CD14-positive monocyte (primary cell): ENCODE data around the gene PTCD2. TPM values are rescaled to one million over a fixed set of nuclear protein-coding genes. Genes with fewer than 3 reads are reported as not detected.

Experiments
- DNase-seq, 3 donors: peaks; one replicate each; pipeline ENCODE4 v3.0.0-alpha.2; 2011 to 2022
- H2AFZ ChIP-seq: 2 replicates; pipeline ENCODE4 v1.6.0; 2012; ENCODE audit warnings: mild to moderate bottlenecking, low read depth, low read length, inconsistent platforms; ENCODE audit not compliant: insufficient read depth, poor library complexity, severe bottlenecking
- H3K27ac ChIP-seq, 2 donors: 1 replicate in 1 of 2; 2 replicates in 1 of 2; pipeline ENCODE4 v1.5.1; 2012 to 2013; ENCODE audit warnings: low read length in 2 of 2, control low read depth in 1 of 2, inconsistent platforms in 1 of 2, low read depth in 1 of 2, mild to moderate bottlenecking in 1 of 2
- H3K27me3 ChIP-seq, 2 donors: one replicate each; pipeline versions ENCODE4 v1.6.0 to v1.6.1; 2011 to 2013; ENCODE audit warnings: low read length in 2 of 2; ENCODE audit not compliant: control insufficient read depth in 2 of 2, insufficient read depth in 2 of 2
- H3K36me3 ChIP-seq, 2 donors: replicated peaks in 1 of 2; 1 replicate in 1 of 2; 2 replicates in 1 of 2; pipeline versions ENCODE4 v1.5.1 to v1.6.1; 2012 to 2013; ENCODE audit warnings: low read length in 2 of 2, control low read depth in 1 of 2, inconsistent platforms in 1 of 2, mild to moderate bottlenecking in 1 of 2; ENCODE audit not compliant: insufficient read depth in 2 of 2, control insufficient read depth in 1 of 2
- H3K4me1 ChIP-seq, 2 donors: 1 replicate in 1 of 2; 2 replicates in 1 of 2; pipeline versions ENCODE4 v1.5.1 to v1.6.1; 2012 to 2013; ENCODE audit warnings: low read length in 2 of 2, control low read depth in 1 of 2, inconsistent platforms in 1 of 2, mild to moderate bottlenecking in 1 of 2, moderate library complexity in 1 of 2; ENCODE audit not compliant: insufficient read depth in 2 of 2, control insufficient read depth in 1 of 2
- H3K4me2 ChIP-seq: replicated peaks from 2 replicates; pipeline ENCODE3; 2012; ENCODE audit warnings: low read length, moderate library complexity, mild to moderate bottlenecking; ENCODE audit not compliant: poor library complexity, severe bottlenecking; ENCODE audit errors: extremely low read depth
- H3K4me3 ChIP-seq, 3 experiments: fragments of 200-600 bp in 1 of 3; sonication (generic) in 1 of 3; replicated peaks in 1 of 3; 1 replicate in 2 of 3; 2 replicates in 1 of 3; pipeline ENCODE4 v1.5.1; 2011 to 2013; ENCODE audit warnings: low read length in 3 of 3, mild to moderate bottlenecking in 3 of 3, control low read depth in 2 of 3, low read depth in 2 of 3, inconsistent platforms in 1 of 3, moderate library complexity in 1 of 3
- H3K79me2 ChIP-seq: 2 replicates; pipeline ENCODE4 v1.6.0; 2012; ENCODE audit warnings: mild to moderate bottlenecking, control low read depth, inconsistent platforms, low read length, moderate library complexity; ENCODE audit not compliant: insufficient read depth
- H3K9ac ChIP-seq: 2 replicates; pipeline ENCODE4 v1.6.0; 2017; ENCODE audit warnings: low read length, mild to moderate bottlenecking; ENCODE audit not compliant: insufficient read depth, poor library complexity, severe bottlenecking
- H3K9me3 ChIP-seq, 2 donors: replicated peaks in 1 of 2; 1 replicate in 1 of 2; 2 replicates in 1 of 2; pipeline versions ENCODE4 v1.5.1 to v1.6.1; 2012 to 2013; ENCODE audit warnings: low read length in 2 of 2, control low read depth in 1 of 2; ENCODE audit not compliant: control insufficient read depth in 1 of 2, insufficient read depth in 1 of 2
- H4K20me1 ChIP-seq: 2 replicates; pipeline ENCODE4 v1.6.0; 2012; ENCODE audit warnings: mild to moderate bottlenecking, low read length, control low read depth, moderate library complexity; ENCODE audit not compliant: insufficient read depth
- H3K27ac Mint-ChIP-seq, 7 donors: one replicate each; pipeline ENCODE4 v1.8.0; 2020; ENCODE audit warnings: mild to moderate bottlenecking in 7 of 7, mixed read lengths in 7 of 7, moderate library complexity in 6 of 7, inconsistent platforms in 2 of 7
- H3K27me3 Mint-ChIP-seq, 3 donors: one replicate each; pipeline ENCODE4 v1.8.0; 2021 to 2022; ENCODE audit warnings: low read depth in 3 of 3, mild to moderate bottlenecking in 3 of 3, mixed read lengths in 3 of 3, moderate library complexity in 3 of 3, inconsistent platforms in 1 of 3
- H3K36me3 Mint-ChIP-seq, 2 donors: one replicate each; pipeline ENCODE4 v1.8.0; 2020; ENCODE audit warnings: mixed read lengths in 2 of 2, inconsistent platforms in 1 of 2, mild to moderate bottlenecking in 1 of 2
- H3K4me1 Mint-ChIP-seq: one replicate; pipeline ENCODE4 v1.8.0; 2020; ENCODE audit warnings: mild to moderate bottlenecking, mixed read lengths
- H3K4me3 Mint-ChIP-seq, 2 donors: one replicate each; pipeline ENCODE4 v1.8.0; 2020; ENCODE audit warnings: mild to moderate bottlenecking in 2 of 2, mixed read lengths in 2 of 2, moderate library complexity in 1 of 2
- H3K9me3 Mint-ChIP-seq, 7 donors: one replicate each; pipeline ENCODE4 v1.8.0; 2020 to 2022; ENCODE audit warnings: mixed read lengths in 7 of 7, mild to moderate bottlenecking in 6 of 7, moderate library complexity in 6 of 7, inconsistent platforms in 2 of 7
- CTCF ChIP-seq: fragments of 200-600 bp; IDR thresholded peaks from one replicate; pipeline ENCODE4 v1.8.0; 2022; ENCODE audit warnings: antibody characterized with exemption, mild to moderate bottlenecking
- WGBS: methylation state at CpG from one replicate; pipeline ENCODE4 v1.1.5; 2013; ENCODE audit warnings: missing lambda C conversion rate; ENCODE audit not compliant: insufficient coverage; 5-methylcytosine and 5-hydroxymethylcytosine counted together
- intact Hi-C, 2 donors: fragments of 100-400 bp; cut with micrococcal nuclease; formaldehyde crosslinking; loops; one replicate each; pipeline versions ENCODE4 v1.15.0 to v1.15.1; 2023
- polyA plus RNA-seq, 3 donors: library from polyadenylated mRNA; depleted of rRNA in 1 of 3; unstranded in 2 of 3; stranded (reverse) in 1 of 3; fragments of 300-500 nt in 2 of 3; fragments of >200 nt in 1 of 3; fragmentation: Illumina TruSeq in 2 of 3; gene quantifications; 1 replicate in 2 of 3; 2 replicates in 1 of 3; pipeline ENCODE4 v1.2.3, GENCODE V29; 2012 to 2021

Gene PTCD2
- polyA plus RNA-seq, 3 donors: 1.6 to 2.2 (median 1.8) TPM

GRCh38 chr5:72347801-72348308 is 27.7 kb downstream of the PTCD2 start:
- no CpG with 5 or more reads among the region's 4 CpGs for WGBS
- H3K79me2 ChIP-seq: no peaks in the 10 kb centered on the region
- H3K36me3 Mint-ChIP-seq: peaks cover 32 to 34% of the 10 kb centered on the region in 2 donors

GRCh38 chr5:72351376-72351775 is 31.2 kb downstream of the PTCD2 start:
- H3K27me3 ChIP-seq: no peaks in the 10 kb centered on the region
- no peak for TF ChIP-seq CTCF
- Mint-ChIP-seq H3K4me3 (no peak overlapping the region), H3K36me3 (peaks cover 6 to 9% of the 10 kb centered on the region in 2 donors), H3K27ac (peak overlapping the region in 4 of 7 donors; percentile 33 to 70 (median 60)), H3K27me3 (peaks cover 0 to 2% (median 0%) of the 10 kb centered on the region in 3 donors), H3K4me1 (peaks cover 52% of the 10 kb centered on the region), H3K9me3 (peaks cover 0 to 9% (median 5%) of the 10 kb centered on the region in 7 donors)
- WGBS: no CpG with 5 or more reads among the region's 2 CpGs
- H3K27ac ChIP-seq: peak overlapping the region in 1 of 2 donors; percentile 14
- no peak overlapping the region for H3K4me2 ChIP-seq
- intact Hi-C loops: no loop called here
- H2AFZ ChIP-seq: no peak overlapping the region
- H3K79me2 ChIP-seq: no peaks in the 10 kb centered on the region
- H3K9ac ChIP-seq: no peak overlapping the region
- H3K36me3 ChIP-seq: peaks cover 0 to 3% of the 10 kb centered on the region in 2 donors
- H3K4me3 ChIP-seq: no peak overlapping the region
- H3K9me3 ChIP-seq: peaks cover 0 to 2% of the 10 kb centered on the region in 2 donors
- H3K4me1 ChIP-seq: peaks cover 33 to 44% of the 10 kb centered on the region in 2 donors
- no peaks in the 10 kb centered on the region for H4K20me1 ChIP-seq
- peak in 2 of 3 donors; percentile 22 to 61 for DNase-seq

More at GRCh38 chr5:72347801-72348308, 27.7 kb downstream of the PTCD2 start:
- H3K36me3 ChIP-seq: peaks cover 6 to 21% of the 10 kb centered on the region in 2 donors
- H3K9ac ChIP-seq: no peak overlapping the region
- peak overlapping the region in 5 of 7 donors; percentile 52 to 82 (median 54) for H3K27ac Mint-ChIP-seq
- no peaks in the 10 kb centered on the region for H3K27me3 ChIP-seq
- no peak overlapping the region for H3K4me3 Mint-ChIP-seq
- H3K9me3 Mint-ChIP-seq: peaks cover 0 to 9% (median 5%) of the 10 kb centered on the region in 7 donors
- no peak overlapping the region for H3K4me2 ChIP-seq
- no peaks in the 10 kb centered on the region for H4K20me1 ChIP-seq
- peaks cover 0 to 2% of the 10 kb centered on the region in 2 donors for H3K9me3 ChIP-seq
- intact Hi-C loops: no loop called here
- TF ChIP-seq CTCF: no peak
- no peak overlapping the region for H2AFZ ChIP-seq
- peak; percentile 38 to 75 (median 50) for DNase-seq
- peaks cover 30 to 39% of the 10 kb centered on the region in 2 donors for H3K4me1 ChIP-seq
- peaks cover 45% of the 10 kb centered on the region for H3K4me1 Mint-ChIP-seq
- H3K27me3 Mint-ChIP-seq: peaks cover 0 to 2% (median 0%) of the 10 kb centered on the region in 3 donors
- no peak overlapping the region for H3K4me3 ChIP-seq
- H3K27ac ChIP-seq: no peak overlapping the region
